HepG2 (cell line): Measurements from ENCODE around the gene HSPA1L. TPM values are rescaled to one million over a fixed set of nuclear protein-coding genes. Genes with fewer than 3 reads are reported as not detected.
A peak's percentile ranks its signal among the peaks of the same experiment; 100 is the strongest.

Source experiments
- ATAC-seq: fragments of 200-7000 bp; cut with Tn5 transposase; 3 replicates; pipeline ENCODE4 v1.9.1; 2020; ENCODE audit warnings: mild to moderate bottlenecking, moderate library complexity
- BruUV-seq: library from RNA; stranded (reverse); fragments of 400-500 nt; replicated peaks from 2 replicates; lab custom pipeline; 2021; lab: Mats Ljungman, UMichigan
- CTCF ChIA-PET: fragments of 300-600 bp; formaldehyde crosslinking; extraction: SDS; loops from one replicate; lab custom pipeline; 2021; ENCODE audit warnings: low total read pairs, inconsistent platforms, low intra/inter-chr PET ratio; lab: Yijun Ruan, JAX
- POLR2A ChIA-PET: fragments of 350-600 bp; sonication (Branson Sonifier 250); formaldehyde crosslinking; loops from one replicate; lab custom pipeline; 2020; ENCODE audit warnings: antibody characterized with exemption, inconsistent platforms; lab: Yijun Ruan, JAX
- DNase-seq: peaks from one replicate; pipeline ENCODE4 v3.0.0-alpha.2; 2015; ENCODE audit warnings: low spot score
- FAIRE-seq: peaks from 3 replicates; lab custom pipeline; 2011; peaks lifted over from hg19 to GRCh38; lab: Jason Lieb, UNC
- H2AFZ ChIP-seq: one replicate; pipeline ENCODE4 v1.6.1; 2011; ENCODE audit warnings: low read length, inconsistent platforms
- H3K27ac ChIP-seq: fragments of 300-600 bp; 3 replicates; pipeline ENCODE4 v1.8.0; 2011; ENCODE audit warnings: mixed run types, mild to moderate bottlenecking, mixed read lengths, low read length, inconsistent platforms; ENCODE audit not compliant: insufficient read depth; ENCODE audit errors: extremely low read length
- H3K27me3 ChIP-seq, 2 experiments: fragments of 200-600 bp in 1 of 2; 2 replicates in 1 of 2; 3 replicates in 1 of 2; pipeline versions ENCODE4 v1.6.0 to v1.8.0; 2011; ENCODE audit warnings: low read length in 2 of 2, mild to moderate bottlenecking in 2 of 2, moderate library complexity in 2 of 2, inconsistent platforms in 1 of 2; ENCODE audit not compliant: insufficient read depth in 2 of 2, control insufficient read depth in 1 of 2
- H3K36me3 ChIP-seq, 2 experiments: fragments of 200-600 bp in 1 of 2; replicated peaks in 1 of 2; 2 replicates in 1 of 2; 3 replicates in 1 of 2; pipeline versions ENCODE4 v1.5.1 to v1.8.0; 2011; ENCODE audit warnings: low read length in 2 of 2, inconsistent platforms in 1 of 2; ENCODE audit not compliant: insufficient read depth in 2 of 2, control insufficient read depth in 1 of 2
- H3K4me1 ChIP-seq: 2 replicates; pipeline ENCODE4 v1.5.1; 2012; ENCODE audit warnings: low read length, inconsistent platforms; ENCODE audit not compliant: insufficient read depth
- H3K4me2 ChIP-seq: 2 replicates; pipeline ENCODE4 v1.6.0; 2011; ENCODE audit warnings: low read depth, low read length, inconsistent platforms
- H3K4me3 ChIP-seq, 3 experiments: fragments of 200-600 bp in 1 of 3; sonication (generic), shearing (Covaris generic) in 1 of 3; replicated peaks in 1 of 3; 2 replicates each; pipeline ENCODE4 v1.5.1; 2011 to 2016; ENCODE audit warnings: low read length in 3 of 3, inconsistent platforms in 2 of 3, low read depth in 2 of 3, mild to moderate bottlenecking in 2 of 3, control low read depth in 1 of 3, mixed read lengths in 1 of 3; ENCODE audit not compliant: insufficient read depth in 1 of 3
- H3K79me2 ChIP-seq: one replicate; pipeline ENCODE4 v1.6.1; 2011; ENCODE audit warnings: low read length, inconsistent platforms; ENCODE audit not compliant: insufficient read depth
- H3K9ac ChIP-seq: 2 replicates; pipeline ENCODE4 v1.6.0; 2011; ENCODE audit warnings: mild to moderate bottlenecking, low read depth, low read length, inconsistent platforms; ENCODE audit not compliant: insufficient read depth
- H3K9me3 ChIP-seq: 2 replicates; pipeline ENCODE4 v1.5.1; 2012; ENCODE audit warnings: mild to moderate bottlenecking, low read length
- H4K20me1 ChIP-seq: 2 replicates; pipeline ENCODE4 v1.6.0; 2011; ENCODE audit warnings: inconsistent platforms, mild to moderate bottlenecking, low read length, moderate library complexity; ENCODE audit not compliant: insufficient read depth
- AGO2 ChIP-seq: fragments of 200-400 bp; formaldehyde crosslinking; optimal IDR thresholded peaks from 2 replicates; pipeline ENCODE3; 2017; ENCODE audit warnings: mild to moderate bottlenecking, low read depth, low read length, moderate library complexity
- ATF1 ChIP-seq: IDR thresholded peaks from 2 replicates; pipeline ENCODE4 v1.6.1; 2016; ENCODE audit warnings: mild to moderate bottlenecking, control low read depth
- CREB3 ChIP-seq: sonication (generic); formaldehyde crosslinking; IDR thresholded peaks from 2 replicates; pipeline ENCODE4 v1.5.0; 2020; ENCODE audit warnings: missing genetic modification reagents
- CREBL2 ChIP-seq: sonication (generic); formaldehyde crosslinking; IDR thresholded peaks from 2 replicates; pipeline ENCODE4 v1.8.1; 2023; ENCODE audit warnings: missing genetic modification reagents, mild to moderate bottlenecking, borderline replicate concordance
- HINFP ChIP-seq: sonication (generic); formaldehyde crosslinking; IDR thresholded peaks from 2 replicates; pipeline ENCODE4 v1.4.0; 2020; ENCODE audit warnings: low read depth, mild to moderate bottlenecking, missing genetic modification reagents
- HNRNPL ChIP-seq: fragments of 200-400 bp; formaldehyde crosslinking; IDR thresholded peaks from 2 replicates; pipeline ENCODE4 v1.6.1; 2017; ENCODE audit warnings: mild to moderate bottlenecking, low read depth, low read length
- HOXD1 ChIP-seq: sonication (generic); formaldehyde crosslinking; IDR thresholded peaks from 2 replicates; pipeline ENCODE4 v1.5.0; 2020; ENCODE audit warnings: missing genetic modification reagents
- MBD4 ChIP-seq: IDR thresholded peaks from 2 replicates; pipeline ENCODE4 v1.6.1; 2012; ENCODE audit warnings: low read length, inconsistent platforms, borderline replicate concordance
- MED13 ChIP-seq: sonication (generic); formaldehyde crosslinking; IDR thresholded peaks from 2 replicates; pipeline ENCODE4 v1.5.0; 2020; ENCODE audit warnings: missing genetic modification reagents
- MNT ChIP-seq: fragments of 450-650 bp; IDR thresholded peaks from 2 replicates; pipeline ENCODE4 v1.6.1; 2016
- MXI1 ChIP-seq: IDR thresholded peaks from 3 replicates; pipeline ENCODE4 v1.6.1; 2012; ENCODE audit warnings: low read depth, low read length, inconsistent platforms, borderline replicate concordance
- SMAD3 ChIP-seq: sonication (generic); formaldehyde crosslinking; IDR thresholded peaks from 2 replicates; pipeline ENCODE4 v1.4.0; 2020; ENCODE audit warnings: missing genetic modification reagents
- SMAD9 ChIP-seq: sonication (generic); formaldehyde crosslinking; IDR thresholded peaks from 2 replicates; pipeline ENCODE4 v1.5.1; 2020; ENCODE audit warnings: mild to moderate bottlenecking, missing genetic modification reagents
- SP2 ChIP-seq: sonication (generic); formaldehyde crosslinking; IDR thresholded peaks from 2 replicates; pipeline ENCODE4 v1.5.1; 2020; ENCODE audit warnings: mild to moderate bottlenecking, missing genetic modification reagents
- STAT5B ChIP-seq: sonication (generic); formaldehyde crosslinking; IDR thresholded peaks from 2 replicates; pipeline ENCODE4 v1.4.0; 2020; ENCODE audit warnings: missing genetic modification reagents
- TBL1XR1 ChIP-seq: fragments of 150-350 bp; IDR thresholded peaks from 2 replicates; pipeline ENCODE4 v1.6.1; 2014; ENCODE audit warnings: borderline replicate concordance, low read length; ENCODE audit not compliant: partially characterized antibody
- U2AF1 ChIP-seq: fragments of 200-400 bp; formaldehyde crosslinking; optimal IDR thresholded peaks from 2 replicates; pipeline ENCODE3; 2017; ENCODE audit warnings: mild to moderate bottlenecking, low read depth, low read length
- ZFY ChIP-seq: sonication (generic); formaldehyde crosslinking; IDR thresholded peaks from 2 replicates; pipeline ENCODE4 v1.4.0; 2020; ENCODE audit warnings: missing genetic modification reagents
- ZMYM2 ChIP-seq: sonication (generic); formaldehyde crosslinking; IDR thresholded peaks from 2 replicates; pipeline ENCODE4 v1.8.0; 2022; ENCODE audit warnings: mild to moderate bottlenecking, missing genetic modification reagents
- ZNF282 ChIP-seq: fragments of 450-650 bp; IDR thresholded peaks from 2 replicates; pipeline ENCODE4 v1.6.1; 2018; ENCODE audit not compliant: partially characterized antibody
- ZNF337 ChIP-seq: sonication (generic); formaldehyde crosslinking; IDR thresholded peaks from 2 replicates; pipeline ENCODE4 v1.5.1; 2020; ENCODE audit warnings: missing genetic modification reagents, low read depth, mild to moderate bottlenecking, borderline replicate concordance
- ZNF367 ChIP-seq: sonication (generic); formaldehyde crosslinking; IDR thresholded peaks from 2 replicates; pipeline ENCODE4 v1.4.0; 2020; ENCODE audit warnings: missing genetic modification reagents, borderline replicate concordance
- ZNF891 ChIP-seq: sonication (generic); formaldehyde crosslinking; IDR thresholded peaks from 2 replicates; pipeline ENCODE4 v1.5.0; 2020; ENCODE audit warnings: mild to moderate bottlenecking, missing genetic modification reagents
- WGBS: methylation state at CpG from one replicate; pipeline ENCODE4 v1.1.6; 2017; ENCODE audit warnings: low lambda C conversion rate; 5-methylcytosine and 5-hydroxymethylcytosine counted together
- in situ Hi-C: cut with HindIII; loops from 2 replicates; pipeline ENCODE4 v1.10.0; 2017; ENCODE audit warnings: low pct_unique_long_range_greater_than_20kb; ENCODE audit not compliant: extremely low pct_ligation_motif_present
- intact Hi-C: fragments of 100-400 bp; cut with micrococcal nuclease; formaldehyde crosslinking; loops from one replicate; pipeline ENCODE4 v1.10.0; 2022; ENCODE audit not compliant: unreplicated experiment
- polyA plus RNA-seq, 8 experiments: library from polyadenylated mRNA; depleted of rRNA in 3 of 8; stranded (reverse) in 7 of 8; unstranded in 1 of 8; fragments of >200 nt; fragmentation: Illumina TruSeq in 4 of 8; extraction: Trizol in 4 of 8; gene quantifications; 2 replicates each; pipeline versions ENCODE4 v1.2.1 to v1.2.3, GENCODE V29; 2011 to 2016; ENCODE audit warnings: low read depth in 4 of 8, missing spikeins in 1 of 8, mixed read lengths in 1 of 8; ENCODE audit not compliant: insufficient read depth in 1 of 8
- total RNA-seq, 5 experiments: library from RNA; depleted of rRNA; stranded (reverse); fragments of >200 nt; fragmentation: Illumina TruSeq; extraction: Trizol; gene quantifications; 2 replicates each; pipeline ENCODE4 v1.2.3, GENCODE V29; 2016; ENCODE audit warnings: low read depth in 1 of 5

HSPA1L gene
- total and polyA plus RNA-seq, 2 of the 13 experiments (the other 11 are each of a cell fraction or from before 2014, with no cell fraction given), result 0.55 to 1.0 TPM

GRCh38 chr6:31778193-31778592 lies 36.9 kb downstream of the HSPA1L start:
- FAIRE-seq (peak; percentile 68), ATAC-seq (peak; percentile 15), DNase-seq (peak; percentile 57)
- Histone ChIP-seq H3K9me3 (no peaks in the 10 kb centered on the region), H3K4me2 (peak overlapping the region; percentile 88), H3K27ac (peak overlapping the region; percentile 70), H4K20me1 (no peaks in the 10 kb centered on the region), H2AFZ (no peak overlapping the region), H3K4me3 (0 out of 6 replicates have a peak overlapping the region, but pooled peaks of 1 of the 3 experiments have one; percentile 8), H3K27me3 (no peaks in the 10 kb centered on the region), H3K9ac (peak overlapping the region; percentile 14; the same call in 1 of the 2 replicates), H3K79me2 (no peaks in the 10 kb centered on the region), H3K36me3 (peaks cover 28 to 36% of the 10 kb centered on the region in 2 experiments), H3K4me1 (peaks cover 50% of the 10 kb centered on the region)
- WGBS, result 69% methylated on average over 5 of the region's 5 CpGs
- ChIA-PET POLR2A (interaction anchor here (1.0 to 8.2 kb wide), 25 partner anchors 8 to 167 kb away, joined by 3 to 66 read pairs (median 7); partner anchors contain the start of genes ABHD16A, BAG6, C6orf47 and CFB), CTCF (no interaction called here)
- BruUV-seq, result TSS peak; percentile 39
- intact Hi-C loops (loop anchor here (10.0 kb wide), 1 partner anchor 147 kb away; the partner anchor contains the start of gene C2), in situ Hi-C loops (no loop called here)
- no peak for TF ChIP-seq HINFP (CRISPR knock-in tag)
- no peak for TF ChIP-seq MBD4
- TF ChIP-seq SMAD9 (CRISPR knock-in tag), result no peak
- no peak for TF ChIP-seq ATF1 (CRISPR knock-in tag)
- TF ChIP-seq ZFY, result no peak
- no peak for TF ChIP-seq SP2 (CRISPR knock-in tag)
- no peak for TF ChIP-seq ZMYM2 (CRISPR knock-in tag)
- no peak for TF ChIP-seq ZNF337
- no peak for TF ChIP-seq MXI1
- TF ChIP-seq HNRNPL, result no peak
- no peak for TF ChIP-seq MED13
- no peak for TF ChIP-seq ZNF282
- no peak for TF ChIP-seq ZNF891
- TF ChIP-seq SMAD3 (CRISPR knock-in tag), result no peak
- no peak for TF ChIP-seq U2AF1
- peak; percentile 50 for TF ChIP-seq AGO2
- no peak for TF ChIP-seq TBL1XR1
- no peak for TF ChIP-seq HOXD1 (CRISPR knock-in tag)
- TF ChIP-seq CREBL2 (CRISPR knock-in tag), result no peak
- no peak for TF ChIP-seq STAT5B
- no peak for TF ChIP-seq MNT
- TF ChIP-seq ZNF367 (CRISPR knock-in tag), result no peak
- TF ChIP-seq CREB3, result no peak
